Tibial nerve (tissue), 4 donors: ENCODE measurements around the gene HCFC1R1.

Experiments
- CTCF ChIP-seq, 5 experiments: fragments of 200-600 bp in 3 of 5; fragments of 450-650 bp in 2 of 5; sonication (generic) in 3 of 5; IDR thresholded peaks; one replicate each; pipeline ENCODE4 v1.5.1; 2016 to 2019; ENCODE audit warnings: antibody characterized with exemption in 5 of 5, mild to moderate bottlenecking in 3 of 5, moderate library complexity in 2 of 5
- EP300 ChIP-seq, 2 donors: sonication (generic); formaldehyde crosslinking; IDR thresholded peaks; one replicate each; pipeline ENCODE4 v1.6.1; 2017; ENCODE audit warnings: antibody characterized with exemption in 2 of 2, mild to moderate bottlenecking in 1 of 2

GRCh38 chr16:3065742-3066439 lies 42.1 kb upstream of the HCFC1R1 start:
- no peak for TF ChIP-seq EP300 (IDR thresholded peaks at IDR 0.05)
- no peak for TF ChIP-seq CTCF (IDR thresholded peaks at IDR 0.05)
